Suprapubic skin (tissue), 3 donors: ENCODE results near the gene ASCC1.

Experiments used
- POLR2A ChIP-seq, 2 donors: fragments of 450-650 bp; IDR thresholded peaks; one replicate each; pipeline ENCODE4 v1.6.1; 2017; ENCODE audit warnings: antibody characterized with exemption in 2 of 2, mild to moderate bottlenecking in 2 of 2, moderate library complexity in 2 of 2
- TF ChIP-seq, protein P1 (sequence below), 2 donors: fragments of 200-600 bp in 1 of 2; fragments of 450-650 bp in 1 of 2; sonication (generic) in 1 of 2; IDR thresholded peaks; one replicate each; pipeline ENCODE4 v1.5.1; 2016 to 2019; ENCODE audit warnings: antibody characterized with exemption in 2 of 2, mild to moderate bottlenecking in 1 of 2, moderate library complexity in 1 of 2

DNA sequence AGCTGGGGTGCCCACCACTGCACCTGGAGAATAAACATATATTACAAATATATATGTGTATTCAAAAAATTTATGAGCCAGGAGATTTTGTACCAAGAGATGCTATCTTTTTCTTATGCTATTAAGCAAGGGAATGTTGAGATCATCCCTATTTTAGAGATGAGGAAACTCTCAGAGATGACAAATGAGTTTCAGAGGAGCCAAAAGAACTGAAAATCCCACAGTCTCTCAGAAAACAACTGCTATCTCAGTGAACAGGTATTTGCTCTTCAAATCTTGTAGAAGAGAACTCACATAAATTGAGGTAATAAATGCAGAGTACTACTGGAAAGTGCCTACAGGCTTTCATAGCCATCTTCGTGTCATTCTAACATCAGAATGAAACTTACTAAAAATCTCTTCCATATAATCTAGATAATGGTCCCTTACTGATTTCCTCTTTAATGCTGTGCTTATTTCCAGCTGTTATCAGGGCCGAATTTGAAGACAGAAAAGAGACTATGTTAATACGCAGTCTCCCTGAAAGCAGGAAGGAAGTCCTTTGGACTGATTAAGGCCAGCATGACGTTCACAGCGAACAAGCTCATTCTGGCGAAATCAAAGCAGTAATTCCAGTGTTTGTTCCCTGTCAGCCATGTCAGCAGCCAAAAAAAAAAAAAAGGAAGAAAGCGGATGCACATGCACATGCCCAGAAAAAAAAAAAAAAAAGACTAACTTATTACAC lies 29.7 kb downstream of the ASCC1 start:
- TF ChIP-seq, protein P1, sequence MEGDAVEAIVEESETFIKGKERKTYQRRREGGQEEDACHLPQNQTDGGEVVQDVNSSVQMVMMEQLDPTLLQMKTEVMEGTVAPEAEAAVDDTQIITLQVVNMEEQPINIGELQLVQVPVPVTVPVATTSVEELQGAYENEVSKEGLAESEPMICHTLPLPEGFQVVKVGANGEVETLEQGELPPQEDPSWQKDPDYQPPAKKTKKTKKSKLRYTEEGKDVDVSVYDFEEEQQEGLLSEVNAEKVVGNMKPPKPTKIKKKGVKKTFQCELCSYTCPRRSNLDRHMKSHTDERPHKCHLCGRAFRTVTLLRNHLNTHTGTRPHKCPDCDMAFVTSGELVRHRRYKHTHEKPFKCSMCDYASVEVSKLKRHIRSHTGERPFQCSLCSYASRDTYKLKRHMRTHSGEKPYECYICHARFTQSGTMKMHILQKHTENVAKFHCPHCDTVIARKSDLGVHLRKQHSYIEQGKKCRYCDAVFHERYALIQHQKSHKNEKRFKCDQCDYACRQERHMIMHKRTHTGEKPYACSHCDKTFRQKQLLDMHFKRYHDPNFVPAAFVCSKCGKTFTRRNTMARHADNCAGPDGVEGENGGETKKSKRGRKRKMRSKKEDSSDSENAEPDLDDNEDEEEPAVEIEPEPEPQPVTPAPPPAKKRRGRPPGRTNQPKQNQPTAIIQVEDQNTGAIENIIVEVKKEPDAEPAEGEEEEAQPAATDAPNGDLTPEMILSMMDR (IDR thresholded peaks at IDR 0.05): no peak
- no peak for TF ChIP-seq POLR2A (IDR thresholded peaks at IDR 0.05)
